Embryonic facial prominence (tissue), 1 donor: ENCODE measurements around the gene DLGAP1.
A peak's percentile ranks its signal among the peaks of the same experiment; 100 is the strongest.

Source experiments
- DNase-seq: peaks from one replicate; pipeline ENCODE4 v3.0.0-alpha.2; 2016; ENCODE audit errors: extremely low spot score

Gene DLGAP1

GRCh38 chr18:3540805-3541548 lies 914.1 kb downstream of the DLGAP1 start:
- no peak for DNase-seq

GRCh38 chr18:3538954-3539617 lies 916.0 kb downstream of the DLGAP1 start:
- no peak for DNase-seq

- DNase-seq: peak; percentile 33
Measured at GRCh38 chr18:3538456-3538855, 916.7 kb downstream of the DLGAP1 start.

- no peak for DNase-seq
Measured at GRCh38 chr18:3530807-3531206, 924.3 kb downstream of the DLGAP1 start.

- DNase-seq: no peak
Measured at GRCh38 chr18:3529601-3530000, 925.5 kb downstream of the DLGAP1 start.

- no peak for DNase-seq
Measured at GRCh38 chr18:3529077-3529476, 926.0 kb downstream of the DLGAP1 start.

- DNase-seq: no peak
Measured at GRCh38 chr18:3528231-3528630, 926.9 kb downstream of the DLGAP1 start.

- peak; percentile 36 for DNase-seq
Measured at GRCh38 chr18:3526421-3527354, 928.4 kb downstream of the DLGAP1 start.

GRCh38 chr18:3525870-3526420 lies 929.2 kb downstream of the DLGAP1 start:
- peak; percentile 27 for DNase-seq

GRCh38 chr18:3524706-3525105 lies 930.4 kb downstream of the DLGAP1 start:
- no peak for DNase-seq

GRCh38 chr18:3520230-3521085 lies 934.6 kb downstream of the DLGAP1 start:
- no peak for DNase-seq

- DNase-seq: no peak
Measured at GRCh38 chr18:3514312-3515216, 940.5 kb downstream of the DLGAP1 start.

GRCh38 chr18:3513481-3513880 lies 941.6 kb downstream of the DLGAP1 start:
- DNase-seq: no peak

- DNase-seq: no peak
Measured at GRCh38 chr18:3511980-3512379, 943.1 kb downstream of the DLGAP1 start.

- no peak for DNase-seq
Measured at GRCh38 chr18:3510896-3511295, 944.2 kb downstream of the DLGAP1 start.

- no peak for DNase-seq
Measured at GRCh38 chr18:3510024-3510423, 945.1 kb downstream of the DLGAP1 start.

GRCh38 chr18:3508576-3509549 lies 946.2 kb downstream of the DLGAP1 start:
- no peak for DNase-seq

- no peak for DNase-seq
Measured at GRCh38 chr18:3504637-3505036, 950.5 kb downstream of the DLGAP1 start.

GRCh38 chr18:3502650-3503049 lies 952.5 kb downstream of the DLGAP1 start:
- DNase-seq: no peak
